AML-193 (cell line): ENCODE results near the gene GJC2.

Experiments
- DNase-seq, 2 experiments: peaks; one replicate each; lab custom pipeline; 2025; lab: John Stamatoyannopoulos, UW

Gene GJC2

DNA sequence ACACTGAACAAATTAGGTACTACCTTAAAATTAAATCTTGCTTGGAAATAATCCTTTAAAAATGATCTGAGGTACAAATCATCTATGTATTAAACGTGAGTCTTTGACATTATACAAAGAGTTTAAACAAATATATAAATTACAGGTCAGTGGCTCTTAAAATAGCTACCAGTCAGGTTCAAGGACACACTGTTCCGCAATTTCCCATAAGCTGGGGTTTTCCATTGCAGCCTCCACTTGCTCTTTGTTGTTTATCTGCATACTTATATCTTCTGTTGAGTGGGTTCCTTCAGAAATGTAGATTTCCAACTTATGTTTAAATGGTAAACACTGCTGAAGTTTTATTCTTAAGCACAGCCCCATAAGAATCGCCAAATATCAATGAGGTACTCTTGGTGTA is 34.9 kb upstream of the GJC2 start:
- DNase-seq, result no peak

DNA sequence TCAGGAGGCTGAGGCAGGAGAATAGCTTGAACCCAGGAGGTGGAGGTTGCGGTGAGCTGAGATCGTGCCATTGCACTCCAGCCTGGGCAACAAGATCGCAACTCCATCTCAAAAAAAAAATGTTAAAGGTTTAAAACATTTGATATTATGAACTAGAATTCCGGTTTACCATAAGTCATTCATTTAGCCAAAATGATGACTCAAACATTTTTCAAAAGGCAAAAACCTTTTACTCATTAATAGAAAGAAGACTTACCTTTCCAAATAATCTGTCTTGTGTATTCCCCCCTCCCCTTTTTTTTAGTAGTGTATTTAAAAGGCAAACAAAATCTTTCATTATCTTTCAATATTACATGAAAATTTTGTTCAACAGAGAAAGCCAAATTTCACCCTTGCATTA is 32.4 kb upstream of the GJC2 start:
- no peak for DNase-seq

DNA sequence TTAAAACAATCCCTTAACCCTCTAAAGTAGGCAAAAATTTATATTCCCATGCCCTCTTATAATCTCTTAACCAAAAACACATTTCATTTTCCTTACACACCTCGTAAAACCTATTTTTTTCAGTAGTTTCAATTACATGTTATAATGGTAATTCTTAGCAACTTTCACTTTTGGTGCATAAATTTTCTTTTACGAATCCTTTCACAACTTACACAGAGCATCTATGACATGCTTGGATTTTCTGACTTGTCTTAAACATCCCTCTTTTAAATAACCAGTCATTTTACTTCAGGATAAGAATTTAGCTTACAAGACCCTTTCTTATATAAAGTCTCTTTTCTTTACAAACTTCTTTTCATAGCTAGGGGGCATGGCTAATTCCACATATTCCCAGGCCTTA is 31.7 kb upstream of the GJC2 start:
- no peak for DNase-seq

DNA sequence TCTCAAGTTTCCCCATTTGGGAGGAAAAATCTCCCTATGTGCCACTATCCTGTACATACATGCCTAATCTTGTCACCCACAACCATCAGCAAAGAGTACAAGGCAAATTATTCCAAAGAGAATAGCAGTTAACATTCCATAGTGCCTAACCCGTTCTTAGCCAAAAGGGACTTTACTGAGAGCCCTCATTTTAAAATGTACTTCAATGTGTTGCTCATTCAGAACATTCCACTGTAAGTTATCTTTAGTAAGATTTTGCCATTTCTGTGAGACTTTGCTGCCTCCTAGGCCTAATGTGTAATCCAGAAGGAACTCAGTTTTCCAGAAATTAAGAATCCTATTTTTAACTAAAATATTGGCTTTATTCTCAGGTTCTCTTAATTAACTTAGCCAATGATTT is 29.4 kb upstream of the GJC2 start:
- no peak for DNase-seq

DNA sequence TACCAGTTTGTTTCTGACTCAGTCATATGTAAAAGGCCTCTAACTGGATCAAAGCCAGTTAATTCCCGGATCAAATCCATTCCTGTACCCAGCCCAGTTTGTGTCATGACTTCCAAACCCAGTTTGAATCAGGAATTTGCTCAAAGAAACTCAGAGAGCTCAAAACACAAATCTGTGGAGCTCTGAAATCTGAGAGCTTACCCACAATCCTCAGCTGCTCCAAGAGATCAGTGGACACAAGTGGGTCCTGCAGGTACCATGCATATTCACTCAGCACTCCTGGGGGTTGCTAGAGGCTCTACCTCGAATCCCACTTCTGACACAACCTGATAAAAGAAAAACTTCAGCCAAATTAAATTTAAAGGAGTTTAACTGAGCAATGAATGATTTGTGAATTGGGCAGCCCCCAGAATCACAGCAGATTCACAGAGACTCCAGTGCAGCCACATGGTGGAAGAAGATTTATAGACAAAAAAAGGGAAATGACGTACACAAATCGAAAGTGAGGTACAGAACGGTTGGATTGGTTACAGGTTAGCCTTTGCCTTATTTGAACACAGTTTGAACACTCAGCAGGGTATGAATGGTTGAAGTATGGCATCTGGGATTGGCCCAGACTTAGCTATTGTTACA is 28.8 kb upstream of the GJC2 start:
- no peak for DNase-seq

DNA sequence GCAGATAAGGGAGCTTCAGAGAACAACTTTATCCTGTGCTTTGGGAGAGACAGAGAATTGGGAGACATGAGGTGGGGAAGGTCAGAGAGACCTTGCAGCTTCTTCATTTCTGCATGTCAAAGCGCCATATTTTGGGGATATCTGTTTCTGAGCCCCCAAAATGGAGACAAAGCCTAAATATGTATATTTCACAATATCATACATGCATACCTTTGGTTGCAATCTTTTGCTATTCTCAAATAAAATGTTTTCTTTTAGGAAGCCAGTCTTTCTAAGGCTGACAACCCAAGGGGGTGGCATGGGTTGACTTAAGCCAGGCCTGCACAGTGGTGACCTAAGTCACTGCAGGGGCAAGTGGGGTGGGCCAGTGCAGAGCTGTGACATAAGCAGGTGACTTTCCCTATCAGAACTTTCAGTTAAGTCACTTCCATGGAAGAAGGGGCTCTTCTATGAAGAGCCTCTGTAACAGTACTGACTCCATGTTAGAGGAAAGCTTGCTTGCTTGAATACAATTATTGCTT is 26.7 kb upstream of the GJC2 start:
- no peak for DNase-seq

DNA sequence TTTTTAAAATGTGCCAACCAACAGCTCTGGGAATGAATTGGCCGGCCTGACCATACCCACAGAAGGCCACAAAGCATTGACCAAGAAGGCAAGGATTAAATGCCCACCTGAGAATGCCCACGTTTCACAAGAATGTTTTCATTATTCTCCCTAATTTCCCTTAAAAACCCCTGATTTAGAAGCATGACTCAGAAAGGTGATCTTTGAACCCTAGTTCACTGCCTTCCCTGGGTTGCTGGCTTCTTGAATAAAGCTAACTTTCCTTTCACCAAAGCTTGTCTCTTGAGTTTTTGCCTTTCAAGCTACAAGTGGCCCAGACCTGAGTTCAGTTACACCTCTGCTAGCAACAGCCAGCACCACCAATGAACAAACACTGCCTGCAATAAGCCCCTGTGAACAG is 26.2 kb upstream of the GJC2 start:
- no peak for DNase-seq

DNA sequence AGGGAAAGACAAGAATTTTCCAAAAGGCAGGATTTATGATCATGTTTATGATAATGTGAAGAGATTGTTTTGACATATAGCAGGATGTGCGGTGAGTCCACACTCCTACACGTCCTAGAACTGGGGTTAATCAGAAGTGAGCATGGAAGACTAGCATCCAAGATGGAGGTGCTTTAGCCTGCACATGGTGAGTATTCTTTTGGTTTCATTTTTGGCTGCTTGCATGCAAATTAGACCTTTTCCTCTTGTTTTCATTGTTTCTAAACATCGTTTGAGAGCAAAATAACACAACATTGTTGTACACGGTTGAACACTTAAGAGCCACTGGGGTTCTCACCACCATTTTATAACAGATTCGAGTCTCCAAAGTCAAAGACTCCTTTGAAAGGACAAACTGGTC is 24.5 kb upstream of the GJC2 start:
- no peak for DNase-seq

DNA sequence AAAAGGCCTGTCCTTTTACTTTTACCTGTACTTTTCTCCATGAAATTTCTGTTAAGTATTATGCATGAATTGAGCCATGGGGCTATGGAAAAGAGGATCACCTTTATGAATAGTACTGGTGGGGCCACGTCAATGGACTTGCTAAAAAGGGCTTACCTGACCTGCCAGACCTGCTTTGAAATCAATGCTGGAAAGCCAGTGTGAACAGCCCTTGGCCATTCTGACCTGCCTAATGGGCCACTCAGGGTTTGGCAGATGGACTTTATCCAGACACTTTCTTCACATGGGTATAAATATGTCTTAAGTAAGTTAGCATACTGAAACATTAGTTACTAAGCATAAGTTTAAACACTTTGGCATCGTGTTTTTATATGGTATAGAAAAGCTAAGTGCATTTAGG is 18.0 kb upstream of the GJC2 start:
- no peak for DNase-seq

DNA sequence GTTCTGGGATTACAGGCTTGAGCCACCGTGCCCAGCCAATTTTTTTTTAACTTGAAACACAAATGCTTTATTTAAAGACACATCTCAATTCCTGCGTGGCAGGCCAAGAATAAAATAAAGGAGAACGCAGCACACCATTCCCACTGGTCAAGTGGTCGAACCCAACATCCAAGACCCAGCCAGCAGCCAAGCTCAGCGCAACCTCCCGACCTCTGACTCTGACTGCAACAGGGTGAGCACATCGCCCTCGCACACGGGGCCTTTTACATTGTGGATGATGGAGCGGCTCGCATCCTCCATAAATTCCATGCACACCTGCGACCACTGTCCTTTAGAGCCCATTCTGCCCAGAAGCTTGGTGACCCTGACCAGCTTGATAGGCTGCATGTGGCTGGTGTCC is 15.1 kb upstream of the GJC2 start:
- no peak for DNase-seq

DNA sequence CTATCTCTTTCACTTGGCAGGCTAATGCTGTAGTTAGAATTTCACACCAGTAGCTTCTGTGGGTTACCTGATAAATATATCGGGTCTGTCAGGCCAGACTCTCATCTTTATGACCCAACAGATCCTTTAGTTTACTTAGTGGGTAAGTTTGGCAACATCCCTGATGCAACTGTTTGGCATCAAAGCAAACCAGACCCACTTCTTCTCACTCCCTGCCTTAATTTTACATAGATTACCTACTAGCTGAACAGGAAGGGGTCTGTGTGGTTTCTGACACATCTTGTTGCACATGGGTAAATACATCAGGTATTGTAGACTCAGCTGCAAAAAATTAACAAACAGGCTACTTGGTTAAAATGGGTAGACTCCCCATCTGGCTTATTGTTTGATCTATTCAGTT is 12.8 kb upstream of the GJC2 start:
- DNase-seq, result no peak

DNA sequence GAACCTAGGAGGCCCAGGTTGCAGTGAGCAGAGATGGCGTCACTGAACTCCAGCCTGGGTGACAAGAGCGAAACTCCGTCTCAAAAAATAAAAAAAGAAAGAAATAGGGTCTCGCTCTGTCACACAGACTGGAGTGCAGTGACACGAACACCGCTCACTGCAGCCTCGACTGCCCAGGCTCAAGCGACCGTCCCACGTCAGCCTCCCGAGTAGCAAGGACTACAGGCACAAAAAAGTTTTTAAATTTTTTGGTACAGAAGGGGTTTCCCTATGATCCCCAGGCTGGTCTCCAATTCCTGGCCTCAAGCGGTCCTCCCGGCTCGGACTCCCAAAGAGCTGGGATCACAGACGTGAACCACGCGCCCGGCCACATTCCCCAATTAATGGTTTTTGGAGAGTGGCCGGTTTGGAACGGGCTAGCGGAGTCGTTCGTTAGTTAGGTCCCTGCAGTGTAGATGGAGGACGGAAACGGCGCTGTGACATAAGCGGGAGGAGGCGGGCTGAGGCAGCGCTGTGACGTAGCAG is 10.3 kb upstream of the GJC2 start:
- DNase-seq, result no peak

DNA sequence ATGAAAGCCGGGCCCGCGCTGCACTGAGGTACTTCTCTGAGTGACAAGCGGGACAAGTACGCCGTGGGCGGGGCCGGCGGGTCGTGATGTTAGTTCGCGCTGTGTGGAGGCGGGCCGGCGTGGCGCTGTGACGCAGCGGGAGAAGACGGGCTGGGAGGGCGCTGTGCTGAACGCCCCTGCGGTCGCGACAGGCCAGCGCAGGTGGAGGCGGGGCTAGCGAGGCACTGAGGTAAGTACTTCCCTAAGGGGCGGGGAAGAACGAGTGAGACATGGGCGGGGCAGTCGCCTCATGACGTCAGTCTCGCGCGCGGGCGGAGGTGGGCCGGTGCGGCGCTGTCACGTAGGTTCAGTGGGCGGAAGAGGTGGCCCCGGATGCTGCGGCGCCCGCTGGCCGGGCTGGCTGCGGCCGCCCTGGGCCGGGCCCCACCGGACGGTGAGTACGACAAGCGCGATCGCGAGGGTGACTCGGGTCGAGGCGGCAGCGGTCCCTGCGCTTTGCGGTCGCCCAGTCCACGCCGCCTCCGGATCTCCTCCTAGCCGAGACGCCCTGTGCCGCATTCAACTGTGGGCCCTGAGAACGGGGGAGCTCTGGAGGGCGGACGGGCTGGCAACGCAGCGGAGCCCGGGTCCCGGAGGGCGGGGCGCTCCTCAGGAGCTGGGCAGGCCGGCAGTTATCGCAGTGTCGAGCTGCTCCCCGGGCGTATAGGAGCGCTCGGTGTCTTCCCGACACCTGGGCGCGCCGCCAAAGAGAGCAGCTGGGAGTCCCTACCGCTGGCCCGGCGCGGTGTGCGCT is 9.6 kb upstream of the GJC2 start, which contains the start of gene GUK1:
Gene GUK1, plus strand, starts transcription at position 349 of the 793 bp plus-strand sequence. Its CDS starts 24 bp downstream, at position 373.
- peak; percentile 98 to 99 for DNase-seq

DNA sequence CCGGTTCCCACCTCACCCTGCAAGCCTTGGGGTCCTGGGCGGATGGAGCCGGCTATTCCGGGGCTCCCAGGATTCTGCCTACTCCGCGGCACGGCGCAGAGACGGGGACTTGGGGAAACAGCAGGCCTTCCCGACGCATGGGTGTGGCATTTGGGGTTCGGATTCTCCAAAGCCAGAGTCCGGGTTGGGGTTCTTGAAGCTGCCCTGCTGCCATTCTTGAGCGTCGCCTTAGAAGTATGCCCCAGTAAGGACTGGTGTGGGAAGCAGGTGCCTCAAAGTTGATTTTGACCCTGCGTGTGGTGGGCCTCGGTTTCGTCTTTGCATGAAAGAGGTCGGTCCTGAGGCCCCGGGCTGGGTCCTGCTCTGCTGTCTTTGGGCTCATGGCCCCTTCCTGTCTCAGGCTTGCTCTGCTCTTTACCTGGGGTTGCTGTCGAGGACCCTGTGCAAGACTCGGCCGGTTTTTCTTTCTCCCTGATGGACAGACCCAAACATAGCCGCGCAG is 9.0 kb upstream of the GJC2 start:
- no peak for DNase-seq

DNA sequence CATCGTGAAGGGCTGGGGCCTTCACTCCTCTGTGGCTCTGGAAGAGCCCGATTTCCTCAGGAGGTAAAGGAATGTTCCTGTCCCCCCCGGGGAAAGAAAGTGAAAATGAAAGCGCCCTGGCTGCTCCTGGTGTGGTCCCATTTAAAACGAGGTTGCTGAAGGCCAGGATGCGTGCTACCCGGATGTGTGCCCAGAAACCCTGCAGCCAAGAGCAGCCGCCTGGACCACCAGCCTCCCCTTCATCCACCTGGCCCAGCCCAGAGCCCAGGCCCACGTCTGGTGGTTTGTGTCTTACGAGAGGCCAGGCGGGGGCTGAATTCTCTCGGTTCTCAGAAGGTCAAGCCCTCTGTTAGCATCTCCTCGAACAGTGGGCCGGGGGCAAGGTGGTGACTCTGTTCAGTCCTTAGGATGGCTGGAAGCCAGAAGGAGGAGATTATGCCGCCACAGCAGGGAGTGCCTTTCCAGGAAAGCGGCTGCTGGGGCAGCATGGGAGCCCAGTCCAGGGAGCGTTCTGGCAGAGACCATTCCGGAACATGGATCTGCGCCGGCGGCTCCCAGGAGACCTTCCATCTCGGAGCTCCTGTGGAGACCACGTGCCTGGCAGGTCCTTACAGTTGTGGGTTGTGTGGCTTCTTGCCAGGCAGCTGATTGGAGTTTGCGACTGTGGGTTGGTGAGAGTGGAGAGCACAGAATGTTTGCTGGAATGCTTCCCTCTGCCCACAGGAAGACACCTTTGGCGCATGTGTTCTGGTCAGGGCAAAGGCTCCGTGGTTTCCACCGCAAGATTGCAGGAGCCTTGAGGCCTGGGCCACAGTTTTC is 8.3 kb upstream of the GJC2 start:
- DNase-seq, result peak in 1 of 2 experiments; percentile 2

DNA sequence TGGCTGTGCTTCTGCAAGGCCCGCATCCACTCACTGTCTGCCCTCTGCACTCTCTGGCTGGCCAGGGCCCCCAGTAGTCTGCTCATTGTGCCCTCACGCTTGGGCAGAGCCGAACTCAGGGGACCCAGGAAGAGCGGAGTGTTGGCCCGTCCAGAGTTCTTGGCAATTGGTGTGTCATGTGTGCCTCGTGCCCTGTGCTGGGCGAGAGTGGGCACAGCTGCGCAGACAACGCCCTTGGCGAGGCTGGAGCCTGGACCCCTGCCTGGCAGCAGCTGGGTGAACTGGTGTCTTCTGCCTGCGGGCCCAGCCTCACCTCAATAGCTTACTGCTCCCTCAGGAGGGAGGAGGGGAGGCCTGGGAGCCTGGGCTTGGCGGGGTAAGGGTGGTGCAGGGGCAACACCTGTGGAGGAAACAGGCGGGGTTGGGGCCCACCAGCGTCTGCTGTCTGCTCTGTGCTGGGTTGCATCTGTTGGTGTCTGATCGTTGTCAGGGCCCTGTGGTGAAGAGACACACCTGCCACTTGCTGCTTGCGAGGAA is 7.5 kb upstream of the GJC2 start:
- no peak for DNase-seq

DNA sequence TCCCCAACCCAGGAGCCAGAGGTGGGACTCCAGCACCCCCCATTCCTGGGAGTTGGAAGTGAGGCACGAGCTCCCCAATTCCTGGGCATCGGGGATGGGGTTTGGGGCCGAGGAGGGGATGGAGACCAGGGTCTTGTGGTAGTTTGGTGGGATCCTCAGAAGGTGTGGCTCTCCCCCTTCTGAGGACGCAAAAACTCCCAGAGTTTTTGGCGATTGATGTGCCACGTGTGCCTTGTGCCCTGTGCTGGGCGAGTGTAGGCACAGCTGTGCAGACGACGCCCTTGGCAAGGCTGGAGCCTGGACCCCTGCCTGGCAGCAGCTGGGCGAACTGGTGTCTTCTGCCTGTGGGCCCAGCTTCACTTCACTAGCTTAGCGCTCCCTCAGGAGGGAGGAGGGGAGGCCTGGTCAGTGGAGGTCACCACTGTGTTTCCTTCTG is 7.0 kb upstream of the GJC2 start:
- DNase-seq, result no peak

DNA sequence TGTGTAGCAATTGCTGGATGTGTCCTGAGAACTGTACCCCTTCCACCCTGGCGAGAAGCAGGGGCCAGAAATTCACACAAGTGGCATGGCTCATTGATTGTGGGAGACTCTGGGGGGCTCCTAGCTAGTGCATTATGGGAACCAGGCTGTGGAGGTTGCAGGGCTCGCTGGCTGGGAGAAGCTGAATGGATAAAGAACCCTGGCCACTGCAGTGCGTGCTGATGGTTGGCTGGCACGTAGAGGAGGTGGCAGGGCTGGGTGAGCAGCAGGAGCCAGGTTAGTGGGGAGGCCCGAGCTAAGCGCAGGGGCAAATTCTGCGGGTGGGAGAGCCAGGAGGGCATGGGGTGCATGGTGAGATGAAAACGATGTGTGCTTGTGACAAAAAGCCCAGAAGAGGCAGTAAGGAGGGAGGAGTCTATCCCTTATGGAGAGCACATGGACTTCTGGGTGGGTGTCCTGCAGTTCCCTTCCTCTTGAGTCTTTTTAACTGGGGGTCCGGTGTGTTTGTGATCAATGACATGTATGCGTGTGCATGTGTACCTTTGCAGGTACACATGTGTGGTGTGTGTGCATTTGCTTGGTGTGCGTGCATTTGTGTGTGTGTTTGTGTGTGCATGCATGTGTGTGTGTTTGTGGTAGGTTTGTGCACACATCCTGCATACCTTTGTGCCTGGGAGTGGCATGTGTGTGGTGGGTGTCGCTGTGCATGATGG is 6.1 kb upstream of the GJC2 start:
- DNase-seq, result no peak

DNA sequence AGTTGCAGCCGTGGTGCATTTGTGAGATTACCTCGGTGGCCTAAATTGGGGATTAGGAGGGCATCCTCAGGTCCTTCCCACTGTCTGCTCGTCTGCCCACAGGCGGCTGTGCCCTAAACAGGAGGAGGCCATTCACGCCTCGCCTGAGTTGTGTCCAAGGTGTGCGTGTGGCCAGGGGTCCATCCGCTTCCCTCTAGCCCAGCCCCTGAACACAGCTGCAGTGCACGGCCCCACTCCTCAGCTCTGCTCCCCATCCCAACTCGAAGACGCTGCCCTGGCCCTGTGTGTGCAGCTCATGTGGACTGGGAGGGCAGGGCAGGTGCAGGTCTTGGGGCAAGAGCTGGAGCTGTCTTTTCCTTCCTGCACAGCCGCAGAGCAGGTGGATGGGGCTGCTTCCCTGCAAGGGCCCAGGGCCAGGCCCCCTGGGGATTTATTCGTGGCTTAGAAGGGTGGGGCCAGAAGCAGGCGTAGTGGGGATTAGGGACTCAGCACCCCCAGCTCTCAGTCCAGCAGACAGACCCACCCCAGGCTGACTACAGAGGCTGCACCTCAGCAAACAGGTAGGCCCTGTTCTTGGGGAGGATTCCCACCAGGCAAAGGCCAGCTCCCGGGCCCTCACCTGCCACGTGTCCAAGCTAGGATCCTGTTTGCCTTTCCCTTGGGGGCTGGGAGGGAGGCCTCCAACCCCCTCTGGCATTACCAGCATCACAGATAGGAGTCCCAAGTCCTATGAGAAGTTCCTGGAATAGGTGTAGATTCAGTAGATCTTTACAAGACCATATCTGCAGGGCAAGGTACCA is 5.3 kb upstream of the GJC2 start:
- no peak for DNase-seq

DNA sequence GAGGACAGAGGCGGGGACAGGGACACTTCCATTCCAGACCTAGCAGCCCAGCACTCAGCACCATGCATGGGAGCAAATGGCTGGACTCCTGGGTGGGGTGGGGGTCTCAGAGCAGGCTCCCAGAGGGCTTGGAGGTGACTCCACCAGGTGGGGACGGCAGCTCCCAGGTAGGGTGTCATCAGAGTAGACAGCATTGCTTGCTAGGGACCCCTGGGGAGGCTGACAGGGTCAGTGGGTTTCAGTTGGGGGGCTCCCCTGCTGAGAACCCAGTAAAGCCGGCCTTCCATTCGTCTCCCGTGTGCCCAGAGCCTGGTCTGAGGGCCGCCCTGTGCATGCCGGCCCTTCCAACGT is 4.8 kb upstream of the GJC2 start:
- no peak for DNase-seq
